CD8-positive, alpha-beta memory T cell (primary cell): ENCODE results near the gene INHBC. TPM values are rescaled to one million over a fixed set of nuclear protein-coding genes. Genes with fewer than 3 reads are reported as not detected.
A peak's percentile ranks its signal among the peaks of the same experiment; 100 is the strongest.

ENCODE experiments used
- CTCF ChIA-PET: fragments of 350-600 bp; sonication (Branson Sonifier 250); formaldehyde crosslinking; loops from one replicate; lab custom pipeline; 2021; ENCODE audit warnings: antibody characterized with exemption; lab: Charles Lee
- POLR2A ChIA-PET: fragments of 350-600 bp; sonication (Branson Sonifier 250); formaldehyde crosslinking; loops from one replicate; lab custom pipeline; 2021; ENCODE audit warnings: antibody characterized with exemption; lab: Charles Lee
- DNase-seq, 5 donors: peaks; one replicate each; pipeline versions ENCODE4 v3.0.0 to v3.0.0-alpha.2; 2020 to 2022; ENCODE audit warnings: mixed read lengths in 1 of 5
- H3K27ac ChIP-seq: one replicate; pipeline ENCODE4 v1.7.0; 2013; ENCODE audit warnings: low read depth, mild to moderate bottlenecking, low read length, moderate library complexity
- H3K27me3 ChIP-seq: 2 replicates; pipeline ENCODE4 v1.7.0; 2013; ENCODE audit warnings: low read length, mild to moderate bottlenecking; ENCODE audit not compliant: insufficient read depth, poor library complexity, severe bottlenecking
- H3K36me3 ChIP-seq: 2 replicates; pipeline ENCODE4 v1.7.0; 2013; ENCODE audit warnings: mild to moderate bottlenecking, low read length, moderate library complexity; ENCODE audit not compliant: insufficient read depth
- H3K4me1 ChIP-seq: 2 replicates; pipeline ENCODE4 v1.7.0; 2013; ENCODE audit warnings: mild to moderate bottlenecking, low read length, moderate library complexity; ENCODE audit not compliant: insufficient read depth
- H3K4me3 ChIP-seq: 2 replicates; pipeline ENCODE4 v1.7.0; 2013; ENCODE audit warnings: mild to moderate bottlenecking, low read length
- H3K9me3 ChIP-seq: 2 replicates; pipeline ENCODE4 v1.7.0; 2013; ENCODE audit warnings: mild to moderate bottlenecking, low read length
- H3K27ac Mint-ChIP-seq, 8 donors: one replicate each; pipeline ENCODE4 v1.8.0; 2020 to 2021; ENCODE audit warnings: mixed read lengths in 8 of 8, mild to moderate bottlenecking in 6 of 8, inconsistent platforms in 3 of 8, moderate library complexity in 3 of 8
- H3K27me3 Mint-ChIP-seq, 2 donors: one replicate each; pipeline ENCODE4 v1.8.0; 2020 to 2021; ENCODE audit warnings: mixed read lengths in 2 of 2, mild to moderate bottlenecking in 1 of 2, moderate library complexity in 1 of 2
- H3K36me3 Mint-ChIP-seq, 3 donors: one replicate each; pipeline ENCODE4 v1.8.0; 2020 to 2021; ENCODE audit warnings: mixed read lengths in 3 of 3, inconsistent platforms in 1 of 3, mild to moderate bottlenecking in 1 of 3
- H3K4me1 Mint-ChIP-seq, 3 donors: one replicate each; pipeline ENCODE4 v1.8.0; 2020 to 2021; ENCODE audit warnings: mixed read lengths in 3 of 3, inconsistent platforms in 1 of 3, mild to moderate bottlenecking in 1 of 3
- H3K4me3 Mint-ChIP-seq, 7 donors: one replicate each; pipeline ENCODE4 v1.8.0; 2020 to 2021; ENCODE audit warnings: mixed read lengths in 7 of 7, mild to moderate bottlenecking in 6 of 7, moderate library complexity in 4 of 7, inconsistent platforms in 2 of 7
- H3K9me3 Mint-ChIP-seq, 5 donors: one replicate each; pipeline ENCODE4 v1.8.0; 2020 to 2022; ENCODE audit warnings: mixed read lengths in 5 of 5, mild to moderate bottlenecking in 3 of 5, moderate library complexity in 2 of 5, inconsistent platforms in 1 of 5
- polyA plus RNA-seq: library from polyadenylated mRNA; unstranded; fragments of 300-500 nt; fragmentation: Illumina TruSeq; gene quantifications from one replicate; pipeline ENCODE4 v1.2.3, GENCODE V29; 2021
- total RNA-seq, 2 experiments: library from RNA; stranded (reverse); gene quantifications; one replicate each; pipeline ENCODE4 v1.2.3, GENCODE V29; 2021

INHBC gene
- total and polyA plus RNA-seq, 3 experiments from 2014 or later, result 0.11 TPM; not detected in 1

DNA sequence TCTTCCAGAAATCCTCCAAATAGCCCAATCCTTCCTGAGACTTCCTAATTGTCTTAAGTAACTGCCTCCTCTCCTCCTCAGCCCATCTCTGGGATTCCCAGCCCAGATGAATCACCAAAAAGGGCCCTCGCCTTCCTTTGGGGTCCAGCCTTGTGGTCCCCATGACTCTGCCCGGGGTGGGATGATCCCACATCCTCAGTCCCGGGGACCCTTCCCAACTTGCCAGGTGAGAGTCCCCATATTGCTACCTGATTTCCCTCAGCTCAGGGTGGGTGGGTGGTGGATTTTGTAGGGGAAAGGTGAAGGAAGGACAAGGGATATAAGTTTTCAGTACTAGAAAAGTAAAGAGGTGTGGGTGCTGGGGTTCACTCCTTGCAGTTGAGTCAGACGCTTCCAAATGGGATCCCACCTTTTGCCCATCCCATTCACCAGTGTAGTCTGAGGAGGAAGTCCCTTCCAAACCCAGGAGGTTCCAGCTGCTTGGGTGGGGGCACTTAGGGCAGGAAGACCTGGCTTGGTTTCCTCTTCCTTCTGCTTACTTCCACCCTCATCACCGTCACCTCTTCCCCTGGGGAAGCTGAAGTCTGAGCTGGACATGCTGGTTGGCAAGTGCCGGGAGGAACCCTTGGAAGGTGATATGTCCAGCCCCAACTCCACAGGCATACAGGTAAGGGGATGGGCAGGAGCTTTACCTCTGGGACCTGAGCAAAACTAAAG is 30.6 kb downstream of the INHBC start:
- Mint-ChIP-seq H3K27me3 (peaks cover 6 to 17% of the 10 kb centered on the region in 2 donors), H3K9me3 (peaks cover 0 to 2% (median 0%) of the 10 kb centered on the region in 5 donors), H3K4me3 (peak overlapping the region in 2 of 7 donors; percentile 18 to 68), H3K4me1 (peaks cover 24 to 43% (median 29%) of the 10 kb centered on the region in 3 donors), H3K27ac (peak overlapping the region in 2 of 8 donors; percentile 31 to 44), H3K36me3 (peaks cover 0 to 32% (median 9%) of the 10 kb centered on the region in 3 donors)
- CTCF ChIA-PET, result interaction anchor here (0.6 to 1.4 kb wide), 3 partner anchors 9 to 27 kb away, joined by 3 to 5 read pairs (median 3); no protein-coding TSS in a partner anchor
- Histone ChIP-seq H3K27me3 (peaks cover 7% of the 10 kb centered on the region), H3K9me3 (no peaks in the 10 kb centered on the region), H3K36me3 (peaks cover 8% of the 10 kb centered on the region), H3K4me3 (no peak overlapping the region), H3K27ac (no peak overlapping the region), H3K4me1 (peaks cover 25% of the 10 kb centered on the region)
- no peak for DNase-seq
- POLR2A ChIA-PET, result interaction anchor here (0.7 to 1.5 kb wide), 3 partner anchors 12 to 14 kb away, joined by 3 to 6 read pairs (median 4); partner anchors contain the start of gene ARHGAP9

DNA sequence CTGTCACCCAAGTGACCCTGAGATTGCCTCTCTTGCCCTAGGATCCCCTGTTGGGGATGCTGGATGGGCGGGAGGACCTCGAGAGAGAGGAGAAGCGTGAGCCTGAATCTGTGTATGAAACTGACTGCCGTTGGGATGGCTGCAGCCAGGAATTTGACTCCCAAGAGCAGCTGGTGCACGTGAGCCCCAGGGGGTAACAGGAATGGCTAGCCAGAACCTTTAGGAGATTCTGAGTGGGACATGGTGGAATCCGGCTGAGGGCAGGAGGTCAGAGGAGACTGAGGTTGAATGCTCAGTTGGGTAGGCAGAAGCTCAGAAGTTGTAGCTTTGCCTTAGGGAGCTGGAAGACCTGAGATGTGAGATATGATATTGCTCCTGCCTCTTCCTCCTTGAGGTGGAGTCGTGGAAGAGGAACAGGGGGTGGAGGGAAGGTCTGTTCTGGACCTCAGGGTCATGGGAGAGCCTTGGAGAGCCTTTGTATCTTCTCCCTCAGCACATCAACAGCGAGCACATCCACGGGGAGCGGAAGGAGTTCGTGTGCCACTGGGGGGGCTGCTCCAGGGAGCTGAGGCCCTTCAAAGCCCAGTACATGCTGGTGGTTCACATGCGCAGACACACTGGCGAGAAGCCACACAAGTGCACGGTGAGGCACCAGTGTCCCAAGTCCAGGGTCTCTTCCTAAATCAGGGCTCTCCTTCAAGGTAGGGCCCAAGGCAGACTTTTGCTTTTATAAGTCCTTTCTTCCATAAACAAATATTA is 31.3 kb downstream of the INHBC start:
- H3K9me3 Mint-ChIP-seq, result peaks cover 0 to 2% (median 0%) of the 10 kb centered on the region in 5 donors

GRCh38 chr12:57467212-57467874 is 32.8 kb downstream of the INHBC start:
- Mint-ChIP-seq H3K9me3 (peaks cover 0 to 2% (median 0%) of the 10 kb centered on the region in 5 donors), H3K36me3 (peaks cover 0 to 51% (median 9%) of the 10 kb centered on the region in 3 donors), H3K4me3 (peak overlapping the region in 1 of 7 donors; percentile 40), H3K27ac (peak overlapping the region in 5 of 8 donors; percentile 51 to 87 (median 72)), H3K4me1 (peaks cover 21 to 40% (median 22%) of the 10 kb centered on the region in 3 donors), H3K27me3 (peaks cover 6% of the 10 kb centered on the region in 2 donors)
- no peak overlapping the region for H3K4me3 ChIP-seq
- no peaks in the 10 kb centered on the region for H3K9me3 ChIP-seq
- no peaks in the 10 kb centered on the region for H3K27me3 ChIP-seq
- ChIA-PET CTCF (no interaction called here), POLR2A (no interaction called here)
- DNase-seq, result no peak
- no peak overlapping the region for H3K27ac ChIP-seq
- H3K4me1 ChIP-seq, result peaks cover 27% of the 10 kb centered on the region
- peaks cover 23% of the 10 kb centered on the region for H3K36me3 ChIP-seq

More for the DNA sequence above, 31.3 kb downstream of the INHBC start:
- Histone ChIP-seq H3K27ac (no peak overlapping the region), H3K36me3 (peaks cover 9% of the 10 kb centered on the region), H3K27me3 (peaks cover 4% of the 10 kb centered on the region), H3K4me1 (peaks cover 24% of the 10 kb centered on the region), H3K9me3 (no peaks in the 10 kb centered on the region), H3K4me3 (no peak overlapping the region)
- no peak overlapping the region for H3K4me3 Mint-ChIP-seq
- peaks cover 21 to 38% (median 24%) of the 10 kb centered on the region in 3 donors for H3K4me1 Mint-ChIP-seq
- CTCF ChIA-PET, result interaction anchor here (1.1 to 1.4 kb wide), 2 partner anchors 10 to 21 kb away, joined by 3 to 5 read pairs; no protein-coding TSS in a partner anchor
- peak overlapping the region in 4 of 8 donors; percentile 29 to 70 (median 62) for H3K27ac Mint-ChIP-seq
- DNase-seq, result no peak
- POLR2A ChIA-PET, result interaction anchor here (1.5 kb wide), 1 partner anchor 11 kb away, joined by 3 read pairs; no protein-coding TSS in a partner anchor
- H3K27me3 Mint-ChIP-seq, result peaks cover 6 to 13% of the 10 kb centered on the region in 2 donors
- H3K36me3 Mint-ChIP-seq, result peaks cover 0 to 39% (median 9%) of the 10 kb centered on the region in 3 donors

GRCh38 chr12:57467915-57468314 is 33.3 kb downstream of the INHBC start:
- H3K4me1 Mint-ChIP-seq, result peaks cover 21 to 40% (median 21%) of the 10 kb centered on the region in 3 donors
- POLR2A ChIA-PET, result no interaction called here
- no peak for DNase-seq
- no peaks in the 10 kb centered on the region for H3K9me3 ChIP-seq
- no peaks in the 10 kb centered on the region for H3K27me3 ChIP-seq
- H3K27me3 Mint-ChIP-seq, result peaks cover 0 to 2% of the 10 kb centered on the region in 2 donors
- CTCF ChIA-PET, result no interaction called here
- H3K36me3 ChIP-seq, result peaks cover 29% of the 10 kb centered on the region
- H3K27ac Mint-ChIP-seq, result peak overlapping the region in 5 of 8 donors; percentile 0 to 87 (median 72)
- no peak overlapping the region for H3K27ac ChIP-seq
- no peak overlapping the region for H3K4me3 Mint-ChIP-seq
- H3K9me3 Mint-ChIP-seq, result peaks cover 0 to 2% (median 0%) of the 10 kb centered on the region in 5 donors
- H3K36me3 Mint-ChIP-seq, result peaks cover 0 to 54% (median 11%) of the 10 kb centered on the region in 3 donors
- peaks cover 27% of the 10 kb centered on the region for H3K4me1 ChIP-seq
- no peak overlapping the region for H3K4me3 ChIP-seq

DNA sequence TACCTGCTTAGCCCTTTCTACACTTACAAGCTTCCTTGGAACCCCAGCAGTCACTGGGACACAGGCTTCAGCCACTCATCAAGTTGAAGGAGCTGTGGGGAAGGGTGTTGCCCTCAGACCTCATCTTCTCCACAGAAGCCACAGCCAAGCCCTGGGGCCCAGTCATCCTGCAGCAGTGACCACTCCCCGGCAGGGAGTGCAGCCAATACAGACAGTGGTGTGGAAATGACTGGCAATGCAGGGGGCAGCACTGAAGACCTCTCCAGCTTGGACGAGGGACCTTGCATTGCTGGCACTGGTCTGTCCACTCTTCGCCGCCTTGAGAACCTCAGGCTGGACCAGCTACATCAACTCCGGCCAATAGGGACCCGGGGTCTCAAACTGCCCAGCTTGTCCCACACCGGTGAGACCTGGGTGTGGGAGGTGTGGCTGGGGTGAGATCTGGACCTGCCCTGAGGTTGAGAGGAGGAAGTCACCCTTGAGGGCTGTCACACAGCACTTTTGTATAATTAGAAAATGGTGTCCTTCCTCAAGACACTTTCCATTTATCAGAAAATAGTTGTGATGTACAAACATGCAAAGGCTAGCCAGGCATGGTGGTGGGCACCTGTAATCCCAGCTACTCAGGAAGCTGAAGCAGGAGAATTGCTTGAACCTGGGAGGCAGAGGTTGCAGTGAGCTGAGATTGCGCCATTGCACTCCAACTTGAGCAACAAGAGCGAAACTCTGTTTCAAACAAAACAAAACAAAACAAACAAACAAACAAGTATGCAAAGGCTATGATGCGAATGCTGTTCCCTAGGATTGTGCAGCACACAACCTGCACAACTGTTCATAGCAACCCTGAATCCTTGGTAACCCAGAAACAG is 34.9 kb downstream of the INHBC start:
- Histone ChIP-seq H3K4me3 (no peak overlapping the region), H3K27me3 (no peaks in the 10 kb centered on the region), H3K36me3 (peaks cover 42% of the 10 kb centered on the region), H3K27ac (no peak overlapping the region), H3K4me1 (peaks cover 40% of the 10 kb centered on the region), H3K9me3 (no peaks in the 10 kb centered on the region)
- CTCF ChIA-PET, result interaction anchor here (1.8 to 1.9 kb wide), 2 partner anchors 9 to 11 kb away, joined by 7 to 9 read pairs; partner anchors contain the start of gene GLI1
- peaks cover 34 to 51% (median 34%) of the 10 kb centered on the region in 3 donors for H3K4me1 Mint-ChIP-seq
- POLR2A ChIA-PET, result no interaction called here
- H3K36me3 Mint-ChIP-seq, result peaks cover 8 to 68% (median 22%) of the 10 kb centered on the region in 3 donors
- no peak overlapping the region for H3K4me3 Mint-ChIP-seq
- peaks cover 0 to 2% (median 0%) of the 10 kb centered on the region in 5 donors for H3K9me3 Mint-ChIP-seq
- H3K27me3 Mint-ChIP-seq, result no peaks in the 10 kb centered on the region
- H3K27ac Mint-ChIP-seq, result peak overlapping the region in 6 of 8 donors; percentile 14 to 75 (median 47)
- DNase-seq, result no peak

DNA sequence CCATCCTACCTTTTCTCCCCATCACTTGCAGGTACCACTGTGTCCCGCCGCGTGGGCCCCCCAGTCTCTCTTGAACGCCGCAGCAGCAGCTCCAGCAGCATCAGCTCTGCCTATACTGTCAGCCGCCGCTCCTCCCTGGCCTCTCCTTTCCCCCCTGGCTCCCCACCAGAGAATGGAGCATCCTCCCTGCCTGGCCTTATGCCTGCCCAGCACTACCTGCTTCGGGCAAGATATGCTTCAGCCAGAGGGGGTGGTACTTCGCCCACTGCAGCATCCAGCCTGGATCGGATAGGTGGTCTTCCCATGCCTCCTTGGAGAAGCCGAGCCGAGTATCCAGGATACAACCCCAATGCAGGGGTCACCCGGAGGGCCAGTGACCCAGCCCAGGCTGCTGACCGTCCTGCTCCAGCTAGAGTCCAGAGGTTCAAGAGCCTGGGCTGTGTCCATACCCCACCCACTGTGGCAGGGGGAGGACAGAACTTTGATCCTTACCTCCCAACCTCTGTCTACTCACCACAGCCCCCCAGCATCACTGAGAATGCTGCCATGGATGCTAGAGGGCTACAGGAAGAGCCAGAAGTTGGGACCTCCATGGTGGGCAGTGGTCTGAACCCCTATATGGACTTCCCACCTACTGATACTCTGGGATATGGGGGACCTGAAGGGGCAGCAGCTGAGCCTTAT is 35.8 kb downstream of the INHBC start:
- no peaks in the 10 kb centered on the region for H3K9me3 ChIP-seq
- H3K27ac ChIP-seq, result no peak overlapping the region
- peaks cover 49% of the 10 kb centered on the region for H3K4me1 ChIP-seq
- Mint-ChIP-seq H3K27me3 (no peaks in the 10 kb centered on the region), H3K36me3 (peaks cover 9 to 74% (median 25%) of the 10 kb centered on the region in 3 donors), H3K4me3 (no peak overlapping the region), H3K27ac (no peak overlapping the region), H3K9me3 (peaks cover 0 to 2% (median 0%) of the 10 kb centered on the region in 5 donors), H3K4me1 (peaks cover 39 to 54% (median 40%) of the 10 kb centered on the region in 3 donors)
- ChIA-PET CTCF (interaction anchor here (1.8 to 1.9 kb wide), 2 partner anchors 10 to 11 kb away, joined by 7 to 9 read pairs; partner anchors contain the start of gene GLI1), POLR2A (interaction anchor here (1.0 kb wide), 1 partner anchor 10 kb away, joined by 4 read pairs; no protein-coding TSS in a partner anchor)
- H3K4me3 ChIP-seq, result no peak overlapping the region
- peaks cover 48% of the 10 kb centered on the region for H3K36me3 ChIP-seq
- H3K27me3 ChIP-seq, result no peaks in the 10 kb centered on the region
- DNase-seq, result no peak
